ENCODE measurements around the gene L3MBTL2.

GRCh38 chr22:41260871-41261270, 55.8 kb downstream of the L3MBTL2 start:
- TF ChIP-seq RBFOX2 (IDR thresholded peaks at IDR 0.05; ENCODE audit: low read depth, low read length): no peak
- no peak for TF ChIP-seq KDM1A (IDR thresholded peaks at IDR 0.05)
- no peak for TF ChIP-seq BRD4 (IDR thresholded peaks at IDR 0.05)
- TF ChIP-seq FOXJ3 (CRISPR knock-in tag; IDR thresholded peaks at IDR 0.05): no peak
- no peak for TF ChIP-seq ZNF589 (CRISPR knock-in tag; IDR thresholded peaks at IDR 0.05; ENCODE audit: low read depth)

All from K562 (cell line).